OCI-LY3 (cell line): ENCODE results near the gene PARG.
"Not testable (repeated sequence)": the region's sequence is repeated elsewhere in the genome, so short reads cannot be mapped to it uniquely, and the experiment has no call there.

Source experiments
- CTCF ChIP-seq: fragments of 200-600, 300-600 bp; sonication (generic); IDR thresholded peaks from 2 replicates; pipeline ENCODE4 v1.5.1; 2014; ENCODE audit warnings: antibody characterized with exemption, low read length, low read depth
- EZH2phosphoT487 ChIP-seq: fragments of 200-600 bp; shearing (Covaris generic); IDR thresholded peaks from 2 replicates; pipeline ENCODE4 v1.6.1; 2018; ENCODE audit warnings: antibody characterized with exemption, mixed run types, low read depth

DNA sequence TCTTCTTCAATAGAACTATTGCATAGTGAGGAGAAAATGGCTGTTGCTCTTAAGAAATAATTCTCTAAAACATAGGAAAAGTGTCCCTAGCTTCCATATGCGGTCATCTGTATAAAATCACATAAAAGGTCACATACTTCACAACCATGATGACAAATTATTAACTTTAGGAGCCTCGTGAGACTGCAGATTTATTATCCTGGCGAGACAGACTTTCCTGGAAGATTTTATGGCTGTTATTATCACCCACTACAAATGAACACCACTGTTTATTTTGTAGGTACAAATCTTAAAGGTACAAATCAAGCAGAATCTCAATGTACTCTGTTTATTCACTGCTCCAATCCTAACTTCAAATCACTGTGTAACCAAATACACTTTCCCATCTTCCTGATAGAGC is 70.4 kb downstream of the PARG start:
- not testable (repeated sequence) for TF ChIP-seq CTCF, EZH2phosphoT487
